ENCODE measurements around the gene TEX10. TPM values are rescaled to one million over a fixed set of nuclear protein-coding genes. Genes with fewer than 3 reads are reported as not detected.

Gene TEX10
- total RNA-seq, 2 donors from 2014 or later: 17.3 to 32.1 TPM

Other genes with a start within 250 kb of the TEX10 start
- gene MSANTD3, start 74.2 kb upstream of the TEX10 start, total RNA-seq: 10 to 100 TPM; 17.3 to 24.5 TPM
- gene TMEFF1, start 120.2 kb upstream of the TEX10 start, total RNA-seq: 1 to 10 TPM; 1.7 to 2.7 TPM
- gene CAVIN4, start 225.1 kb upstream of the TEX10 start, total RNA-seq: 1 to 10 TPM in 1 of 2 donors, under 1 TPM in 1; 0.50 to 1.2 TPM